ENCODE measurements around the gene LRRC75A. TPM values are rescaled to one million over a fixed set of nuclear protein-coding genes. Genes with fewer than 3 reads are reported as not detected.

Gene LRRC75A
- total and polyA plus RNA-seq, 3 donors from 2014 or later = 39.1 to 47.9 (median 44.5) TPM

- H3K4me1 ChIP-seq = peaks cover 14% of the 10 kb centered on the region
- TF ChIP-seq CTCF (IDR thresholded peaks at IDR 0.05) = no peak
- WGBS, 2 donors = 80 to 84% methylated on average over 4 to 8 of the region's 8 CpGs
- no peaks in the 10 kb centered on the region for H3K9me3 ChIP-seq
- no peak overlapping the region for H3K27ac ChIP-seq
- H3K4me3 ChIP-seq = no peak overlapping the region
- no peaks in the 10 kb centered on the region for H3K27me3 ChIP-seq
- no peak for DNase-seq
- intact Hi-C loops (cut with DNase I; ENCODE audit: low total_unique reads) = no loop called here
- H3K36me3 ChIP-seq (ENCODE audit: low read depth, missing control alignments) = no peaks in the 10 kb centered on the region
These were observed 44.3 kb downstream of the LRRC75A start for GRCh38 chr17:16447676-16448075.

- no peak overlapping the region for H3K4me3 ChIP-seq
- intact Hi-C loops (cut with DNase I; ENCODE audit: low total_unique reads) = no loop called here
- 86 to 91% methylated on average over 12 of the region's 12 CpGs for WGBS, 2 donors
- H3K9me3 ChIP-seq = no peaks in the 10 kb centered on the region
- H3K4me1 ChIP-seq = peaks cover 14% of the 10 kb centered on the region
- no peak for DNase-seq
- H3K27me3 ChIP-seq = no peaks in the 10 kb centered on the region
- H3K36me3 ChIP-seq (ENCODE audit: low read depth, missing control alignments) = no peaks in the 10 kb centered on the region
- H3K27ac ChIP-seq = no peak overlapping the region
- TF ChIP-seq POLR2A (IDR thresholded peaks at IDR 0.05) (no peak), CTCF (IDR thresholded peaks at IDR 0.05) (no peak)
These were observed 45.5 kb downstream of the LRRC75A start for GRCh38 chr17:16446338-16446983.

GRCh38 chr17:16444258-16444886 lies 47.6 kb downstream of the LRRC75A start:
- H3K9me3 ChIP-seq = no peaks in the 10 kb centered on the region
- WGBS, 2 donors = 94 to 97% methylated on average over 2 to 6 of the region's 6 CpGs
- TF ChIP-seq POLR2A (IDR thresholded peaks at IDR 0.05) (no peak), CTCF (IDR thresholded peaks at IDR 0.05) (no peak)
- peaks cover 26% of the 10 kb centered on the region for H3K4me1 ChIP-seq
- no peak overlapping the region for H3K4me3 ChIP-seq
- no peak overlapping the region for H3K27ac ChIP-seq
- no peak for DNase-seq
- H3K27me3 ChIP-seq = no peaks in the 10 kb centered on the region
- intact Hi-C loops (cut with DNase I; ENCODE audit: low total_unique reads) = no loop called here
- H3K36me3 ChIP-seq (ENCODE audit: low read depth, missing control alignments) = no peaks in the 10 kb centered on the region

GRCh38 chr17:16443511-16444257 lies 48.3 kb downstream of the LRRC75A start:
- peaks cover 26% of the 10 kb centered on the region for H3K4me1 ChIP-seq
- intact Hi-C loops (cut with DNase I; ENCODE audit: low total_unique reads) = no loop called here

More at GRCh38 chr17:16443511-16444257, 48.3 kb downstream of the LRRC75A start:
- Histone ChIP-seq H3K4me3 (no peak overlapping the region), H3K27ac (no peak overlapping the region), H3K27me3 (no peaks in the 10 kb centered on the region), H3K36me3 (ENCODE audit: low read depth, missing control alignments) (no peaks in the 10 kb centered on the region), H3K9me3 (no peaks in the 10 kb centered on the region)
- WGBS, 2 donors = 89 to 91% methylated on average over 17 to 27 of the region's 27 CpGs
- DNase-seq = no peak
- TF ChIP-seq POLR2A (IDR thresholded peaks at IDR 0.05) (no peak), CTCF (IDR thresholded peaks at IDR 0.05) (no peak)
